G401 (cell line): ENCODE data around the gene PDE8B. TPM values are rescaled to one million over a fixed set of nuclear protein-coding genes. Genes with fewer than 3 reads are reported as not detected.

Experiments
- DNase-seq: peaks from one replicate; pipeline ENCODE4 v3.0.0-alpha.2; 2015; ENCODE audit warnings: low spot score
- in situ Hi-C: cut with HindIII; loops from 2 replicates; pipeline ENCODE4 v1.10.0; 2016; ENCODE audit warnings: low sequenced_read_pairs, mixed read lengths
- total RNA-seq: library from RNA; depleted of rRNA; stranded (reverse); fragments of >200 nt; shearing (Covaris generic); gene quantifications from 2 replicates; pipeline ENCODE4 v1.2.3, GENCODE V29; 2014

The PDE8B gene
- total RNA-seq, 1 experiment from 2014 or later = 5.6 TPM

GRCh38 chr5:77337246-77337645, 126.8 kb downstream of the PDE8B start:
- no peak for DNase-seq
- in situ Hi-C loops = no loop called here

DNA sequence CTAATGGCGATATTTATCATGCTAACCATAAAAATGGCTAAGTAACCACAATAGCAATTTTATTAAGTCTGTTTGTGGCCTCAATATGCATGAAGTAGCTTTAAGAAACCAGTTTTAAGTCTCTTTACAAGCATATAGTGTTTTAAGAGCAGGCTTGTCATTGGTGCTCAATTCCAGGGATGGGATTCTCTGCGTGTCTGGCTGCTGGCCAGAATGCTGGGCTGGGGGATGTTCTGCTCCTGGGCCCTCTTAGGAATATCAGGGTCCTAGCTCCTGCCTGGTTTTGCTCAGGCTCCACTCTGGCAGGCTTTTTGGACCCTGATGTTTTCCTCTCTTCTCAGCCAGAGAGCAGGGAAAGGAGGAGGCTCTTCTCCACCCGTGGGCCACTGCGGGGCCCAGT, 127.2 kb downstream of the PDE8B start:
- DNase-seq = no peak
- in situ Hi-C loops = no loop called here

DNA sequence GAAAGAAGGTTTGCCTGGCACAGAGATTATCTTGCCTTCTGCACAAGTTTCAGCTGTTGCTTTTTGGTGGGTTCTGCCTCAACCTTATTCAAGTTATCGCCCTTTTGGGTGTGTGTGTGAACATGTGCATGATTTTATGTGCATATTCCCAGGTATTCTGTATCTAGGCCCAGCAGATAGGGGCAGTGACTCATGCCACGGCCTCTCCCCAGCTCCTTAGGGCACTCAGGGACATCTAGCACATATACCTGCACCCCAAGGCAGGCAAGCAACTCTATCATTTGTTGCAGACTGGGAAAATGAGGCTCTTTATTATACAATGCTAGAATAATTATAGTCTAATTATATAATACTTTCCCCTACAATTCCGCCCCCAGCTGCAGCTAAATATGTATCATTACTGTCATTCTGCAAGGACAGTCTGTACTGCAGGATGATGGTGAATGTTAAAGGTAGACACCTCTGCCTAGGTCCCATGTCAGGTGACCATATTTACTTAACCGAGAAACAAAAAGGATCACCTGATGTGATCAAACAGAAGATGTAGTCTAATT, 128.9 kb downstream of the PDE8B start:
- DNase-seq = no peak
- in situ Hi-C loops = no loop called here

- in situ Hi-C loops = no loop called here
- no peak for DNase-seq
Observed at GRCh38 chr5:77343165-77343564, 132.7 kb downstream of the PDE8B start.

- in situ Hi-C loops = no loop called here
- no peak for DNase-seq
Observed at GRCh38 chr5:77347435-77348098, 137.1 kb downstream of the PDE8B start.

DNA sequence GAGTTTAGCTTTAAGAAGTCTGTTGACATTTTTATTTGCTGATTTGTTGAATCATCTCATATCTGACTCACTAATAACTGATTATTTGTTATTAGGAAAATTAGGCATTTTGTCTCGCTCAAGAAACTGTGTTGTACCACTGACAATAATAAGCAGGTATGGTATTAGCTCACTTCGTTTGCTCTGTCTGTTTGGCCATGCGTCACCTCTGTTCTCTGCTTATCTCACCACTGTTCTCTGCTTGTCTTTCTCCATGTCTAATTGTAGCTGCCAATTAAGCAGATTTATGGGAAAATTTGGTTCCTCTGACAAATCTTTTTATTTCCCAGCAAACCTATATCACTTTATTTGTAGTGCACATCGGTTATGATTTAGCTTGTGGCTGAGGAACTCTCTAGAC, 142.8 kb downstream of the PDE8B start:
- no peak for DNase-seq
- in situ Hi-C loops = no loop called here

- no peak for DNase-seq
- in situ Hi-C loops = no loop called here
Observed at GRCh38 chr5:77354454-77354853, 144.0 kb downstream of the PDE8B start.

GRCh38 chr5:77355080-77355479, 144.6 kb downstream of the PDE8B start:
- in situ Hi-C loops = no loop called here
- DNase-seq = no peak

- in situ Hi-C loops = no loop called here
- no peak for DNase-seq
Observed at GRCh38 chr5:77355751-77356150, 145.3 kb downstream of the PDE8B start.

GRCh38 chr5:77356740-77357139, 146.3 kb downstream of the PDE8B start:
- in situ Hi-C loops = no loop called here

GRCh38 chr5:77358255-77359205, 148.1 kb downstream of the PDE8B start:
- in situ Hi-C loops = no loop called here
- no peak for DNase-seq

More at GRCh38 chr5:77356740-77357139, 146.3 kb downstream of the PDE8B start:
- no peak for DNase-seq

DNA sequence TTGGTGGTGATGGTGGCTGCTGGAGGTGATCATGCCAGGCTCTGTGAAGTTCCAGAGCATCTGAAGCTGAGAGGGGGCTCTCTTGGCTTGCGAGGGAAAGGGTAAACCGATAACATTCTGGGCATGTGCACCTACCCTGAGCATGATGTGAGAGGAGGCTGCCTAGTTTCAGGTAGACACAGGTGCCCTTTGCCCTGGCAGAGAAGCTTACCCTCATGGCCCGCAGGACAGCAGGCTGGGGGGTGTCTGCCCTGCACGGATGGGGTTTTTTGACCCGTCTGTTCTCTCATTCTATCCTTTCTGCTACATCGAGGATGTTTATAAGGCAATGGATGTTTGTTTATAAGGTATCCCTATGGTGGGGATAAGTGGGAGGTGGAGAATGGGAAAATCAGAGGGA, 148.8 kb downstream of the PDE8B start:
- no peak for DNase-seq
- in situ Hi-C loops = no loop called here

- DNase-seq = peak; percentile 41
- in situ Hi-C loops = no loop called here
Observed at GRCh38 chr5:77360381-77360780, 149.9 kb downstream of the PDE8B start.

GRCh38 chr5:77360973-77361372, 150.5 kb downstream of the PDE8B start:
- in situ Hi-C loops = no loop called here
- DNase-seq = no peak

DNA sequence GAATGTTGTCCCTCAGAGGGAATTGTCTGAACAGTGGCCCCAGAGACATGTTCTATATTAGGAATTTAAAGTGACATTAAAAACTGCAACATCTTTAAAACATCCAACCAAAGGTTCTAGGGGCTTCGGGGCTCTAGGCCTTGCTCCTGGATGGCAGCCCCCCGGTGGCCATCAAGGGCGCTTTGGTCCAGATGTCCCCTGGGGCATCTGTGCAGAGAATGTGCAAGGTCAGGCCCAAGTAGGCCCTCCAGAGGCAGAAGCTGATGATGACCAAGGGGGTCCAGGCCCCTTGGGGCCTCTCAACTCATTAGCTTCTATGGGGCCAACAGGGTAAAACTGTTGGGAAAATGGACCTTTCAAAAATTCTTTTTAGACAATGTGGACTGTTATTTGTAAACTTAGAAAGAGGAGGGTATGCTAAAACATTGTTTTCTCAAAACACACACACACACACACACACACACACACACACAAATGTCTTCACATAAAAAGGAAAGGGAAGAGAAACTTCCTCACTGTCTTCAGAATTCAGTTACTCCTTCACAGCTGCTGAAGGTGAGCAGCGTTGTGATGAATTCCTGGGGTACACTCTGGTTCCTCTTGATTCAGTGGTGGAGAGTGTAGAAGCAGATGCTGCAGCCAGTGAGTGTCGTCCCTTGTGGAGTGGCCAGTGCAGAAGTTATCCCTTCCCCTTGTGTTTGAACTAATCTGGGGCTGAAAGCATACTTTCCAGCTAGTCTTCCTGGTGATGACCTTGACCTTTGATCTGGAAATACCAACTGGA, 156.4 kb downstream of the PDE8B start:
- DNase-seq = no peak
- in situ Hi-C loops = no loop called here

DNA sequence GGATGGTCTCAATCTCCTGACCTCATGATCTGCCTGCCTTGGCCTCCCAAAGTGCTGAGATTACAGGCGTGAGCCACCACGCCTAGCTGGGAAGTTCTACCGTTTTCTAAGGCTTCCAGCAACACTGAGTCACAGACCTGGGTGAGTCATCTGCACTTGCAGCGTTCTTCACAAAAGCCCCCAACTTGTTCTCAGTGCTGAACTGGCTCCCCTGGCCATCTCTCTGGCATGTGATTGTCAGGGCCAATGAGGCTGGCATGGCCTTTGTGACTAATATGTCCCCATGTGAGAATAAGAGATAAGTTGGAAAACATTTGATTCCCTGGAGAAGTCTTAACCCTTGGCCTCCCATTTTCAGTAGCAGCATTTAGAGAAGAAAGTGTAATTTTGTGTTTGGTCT, 157.3 kb downstream of the PDE8B start:
- no peak for DNase-seq
- in situ Hi-C loops = no loop called here

- no peak for DNase-seq
- in situ Hi-C loops = no loop called here
Observed at GRCh38 chr5:77368367-77368766, 157.9 kb downstream of the PDE8B start.

- DNase-seq = no peak
- in situ Hi-C loops = no loop called here
Observed at GRCh38 chr5:77369566-77369965, 159.1 kb downstream of the PDE8B start.

- in situ Hi-C loops = no loop called here
- no peak for DNase-seq
Observed at GRCh38 chr5:77374686-77375085, 164.2 kb downstream of the PDE8B start.
